NCI-H69 (cell line): ENCODE results near the gene GAB2.

ENCODE experiments used
- DNase-seq: peaks from one replicate; lab custom pipeline; 2025; lab: John Stamatoyannopoulos, UW

Gene GAB2

GRCh38 chr11:78220218-78221157 lies 197.1 kb downstream of the GAB2 start:
- no peak for DNase-seq

- no peak for DNase-seq
These were observed 198.0 kb downstream of the GAB2 start for GRCh38 chr11:78219493-78220217.

GRCh38 chr11:78218707-78219492 lies 198.7 kb downstream of the GAB2 start:
- no peak for DNase-seq

GRCh38 chr11:78217650-78218541 lies 199.7 kb downstream of the GAB2 start:
- no peak for DNase-seq

GRCh38 chr11:78216571-78217287 lies 200.9 kb downstream of the GAB2 start:
- DNase-seq = no peak

- DNase-seq = no peak
These were observed 201.6 kb downstream of the GAB2 start for GRCh38 chr11:78216021-78216420.

- DNase-seq = no peak
These were observed 203.1 kb downstream of the GAB2 start for GRCh38 chr11:78214331-78215194.

- no peak for DNase-seq
These were observed 203.9 kb downstream of the GAB2 start for GRCh38 chr11:78213526-78214330.

- DNase-seq = no peak
These were observed 204.8 kb downstream of the GAB2 start for GRCh38 chr11:78212586-78213371.

GRCh38 chr11:78211565-78211964 lies 206.1 kb downstream of the GAB2 start:
- no peak for DNase-seq

GRCh38 chr11:78210000-78210608 lies 207.5 kb downstream of the GAB2 start:
- no peak for DNase-seq

GRCh38 chr11:78209478-78209877 lies 208.1 kb downstream of the GAB2 start:
- DNase-seq = no peak

- no peak for DNase-seq
These were observed 209.1 kb downstream of the GAB2 start for GRCh38 chr11:78208257-78209165.

GRCh38 chr11:78207532-78208256 lies 209.9 kb downstream of the GAB2 start:
- DNase-seq = no peak

- DNase-seq = no peak
These were observed 211.9 kb downstream of the GAB2 start for GRCh38 chr11:78205691-78206090.

GRCh38 chr11:78205256-78205655 lies 212.4 kb downstream of the GAB2 start:
- no peak for DNase-seq
